Stimulated activated naive CD4-positive, alpha-beta T cell (primary cell): ENCODE results near the gene TH.
"Not testable (repeated sequence)": the region's sequence is repeated elsewhere in the genome, so short reads cannot be mapped to it uniquely, and the experiment has no call there.

ENCODE experiments used
- DNase-seq, 6 experiments: peaks; one replicate each; lab custom pipeline; 2025; lab: John Stamatoyannopoulos, UW

The TH gene

GRCh38 chr11:2129699-2130366, 41.8 kb downstream of the TH start:
- DNase-seq, result no peak

- DNase-seq, result no peak
Measured at GRCh38 chr11:2129308-2129698, 42.3 kb downstream of the TH start.

GRCh38 chr11:2128511-2129307, 42.9 kb downstream of the TH start:
- DNase-seq, result no peak

GRCh38 chr11:2128130-2128510, 43.5 kb downstream of the TH start:
- no peak for DNase-seq

GRCh38 chr11:2127482-2128129, 44.0 kb downstream of the TH start:
- DNase-seq, result no peak

GRCh38 chr11:2126520-2127085, 45.0 kb downstream of the TH start:
- DNase-seq, result no peak

GRCh38 chr11:2124736-2125484, 46.7 kb downstream of the TH start:
- DNase-seq, result not testable (repeated sequence)

GRCh38 chr11:2123628-2123960, 48.0 kb downstream of the TH start:
- DNase-seq, result no peak

- no peak for DNase-seq
Measured at GRCh38 chr11:2122907-2123627, 48.5 kb downstream of the TH start.

- DNase-seq, result no peak
Measured at GRCh38 chr11:2122222-2122906, 49.3 kb downstream of the TH start.

GRCh38 chr11:2121227-2122130, 50.1 kb downstream of the TH start:
- no peak for DNase-seq

GRCh38 chr11:2120359-2121100, 51.1 kb downstream of the TH start:
- DNase-seq, result no peak

- DNase-seq, result no peak
Measured at GRCh38 chr11:2118677-2119076, 52.9 kb downstream of the TH start.

GRCh38 chr11:2116680-2117079, 54.9 kb downstream of the TH start:
- DNase-seq, result no peak

- no peak for DNase-seq
Measured at GRCh38 chr11:2115308-2115707, 56.3 kb downstream of the TH start.

- DNase-seq, result no peak
Measured at GRCh38 chr11:2114430-2115241, 57.0 kb downstream of the TH start.
